Measurements from ENCODE around the gene WDR5. TPM values are rescaled to one million over a fixed set of nuclear protein-coding genes. Genes with fewer than 3 reads are reported as not detected.

WDR5 gene
- total and polyA plus RNA-seq, 9 of the 15 experiments (the other 6 are each of a cell fraction or from before 2014, with no cell fraction given) = 3.0 to 56.8 (median 38.6) TPM

DNA sequence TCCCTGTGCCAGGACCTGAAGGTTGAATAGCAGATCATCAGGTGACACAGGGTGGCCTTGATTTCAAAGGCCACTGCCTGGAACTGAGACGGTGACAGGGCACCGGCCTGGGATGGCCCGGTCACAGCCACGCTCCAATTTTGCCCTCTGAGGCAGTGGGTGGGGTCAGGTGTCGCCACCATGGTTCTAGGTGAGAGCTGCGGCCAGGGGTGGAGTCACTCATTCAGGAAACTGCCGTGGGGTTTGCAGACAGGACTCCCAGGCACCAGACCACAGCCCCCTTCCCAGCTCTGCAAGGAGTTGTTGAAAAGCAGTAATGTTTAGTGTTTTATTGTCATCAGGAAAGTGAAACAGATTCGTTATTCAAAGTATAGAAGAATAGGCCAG is 45.8 kb downstream of the WDR5 start:
- no peaks in the 10 kb centered on the region for H3K9me3 ChIP-seq (replicated peaks; ENCODE audit: control insufficient read depth, insufficient read depth, low read depth, low read length)
- in situ Hi-C loops (cut with MboI) (no loop called here), intact Hi-C loops (cut with micrococcal nuclease) (no loop called here)
- no peak overlapping the region for H3K4me3 ChIP-seq
- no peak overlapping the region for H3K27ac ChIP-seq (ENCODE audit: extremely low read depth, low read depth, low read length)
- BruUV-seq (replicated peaks) = no TSS peak
- CTCF ChIA-PET (ENCODE audit: low intra/inter-chr PET ratio) = no interaction called here
- FAIRE-seq (no peak), ATAC-seq (no peak), DNase-seq (ENCODE audit: extremely low read depth in 1 of 4, low spot score in 3 of 4) (no peak)
- no peak for TF ChIP-seq SMARCB1 (IDR thresholded peaks at IDR 0.05; ENCODE audit: insufficient read length, low read depth)
- TF ChIP-seq, protein P1, sequence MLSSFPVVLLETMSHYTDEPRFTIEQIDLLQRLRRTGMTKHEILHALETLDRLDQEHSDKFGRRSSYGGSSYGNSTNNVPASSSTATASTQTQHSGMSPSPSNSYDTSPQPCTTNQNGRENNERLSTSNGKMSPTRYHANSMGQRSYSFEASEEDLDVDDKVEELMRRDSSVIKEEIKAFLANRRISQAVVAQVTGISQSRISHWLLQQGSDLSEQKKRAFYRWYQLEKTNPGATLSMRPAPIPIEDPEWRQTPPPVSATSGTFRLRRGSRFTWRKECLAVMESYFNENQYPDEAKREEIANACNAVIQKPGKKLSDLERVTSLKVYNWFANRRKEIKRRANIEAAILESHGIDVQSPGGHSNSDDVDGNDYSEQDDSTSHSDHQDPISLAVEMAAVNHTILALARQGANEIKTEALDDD (IDR thresholded peaks at IDR 0.05) = no peak
- no peak for TF ChIP-seq CEBPB (tag; IDR thresholded peaks at IDR 0.05)
- TF ChIP-seq JUNB (CRISPR knock-in tag; conservative IDR thresholded peaks at IDR 0.05) = no peak
- TF ChIP-seq NCOA6 (IDR thresholded peaks at IDR 0.05) = no peak
- no peak for TF ChIP-seq SNIP1 (IDR thresholded peaks at IDR 0.05; ENCODE audit: low read depth)
- TF ChIP-seq MAFF (IDR thresholded peaks at IDR 0.05; ENCODE audit: low read length) = no peak
- TF ChIP-seq ERF (CRISPR knock-in tag; IDR thresholded peaks at IDR 0.05) = no peak
- POLR2A ChIA-PET = no interaction called here
- peaks cover 28 to 52% of the 10 kb centered on the region in 2 experiments; a peak in 4 of 5 replicates for H3K27me3 ChIP-seq (ENCODE audit: control insufficient read depth in 2 of 2, insufficient read depth in 2 of 2, low read length in 2 of 2)
- H3K36me3 ChIP-seq (ENCODE audit: control insufficient read depth, insufficient read depth, low read length) = no peaks in the 10 kb centered on the region
- H4K20me1 ChIP-seq (replicated peaks; ENCODE audit: control insufficient read depth, insufficient read depth, low read length) = no peaks in the 10 kb centered on the region; the same call in 1 of the 2 replicates
- WGBS (ENCODE audit: insufficient coverage, low coverage, missing lambda C conversion rate) = 2% methylated on average over 7 of the region's 8 CpGs
- H3K4me1 ChIP-seq (replicated peaks in 1 of 2; ENCODE audit: control insufficient read depth in 2 of 2, insufficient read depth in 2 of 2, low read length in 2 of 2) = peaks cover 4 to 18% of the 10 kb centered on the region in 2 experiments; a peak in 3 of 5 replicates
- H2AFZ ChIP-seq (ENCODE audit: low read depth, low read length) = no peak overlapping the region
- H3K9ac ChIP-seq (ENCODE audit: insufficient read depth in 1 of 2, low read depth in 2 of 2, low read length in 2 of 2) = no peak overlapping the region
- no peaks in the 10 kb centered on the region for H3K79me2 ChIP-seq (ENCODE audit: control insufficient read depth, insufficient read depth, low read length)
- H3K4me2 ChIP-seq (ENCODE audit: insufficient read depth, low read length) = no peak overlapping the region
- no peaks in the 10 kb centered on the region for H3K9me1 ChIP-seq (ENCODE audit: control insufficient read depth, insufficient read depth, low read length)

All from K562 (cell line).